ENCODE results near the gene ARAP1.
A peak's percentile ranks its signal among the peaks of the same experiment; 100 is the strongest.

ARAP1 gene

DNA sequence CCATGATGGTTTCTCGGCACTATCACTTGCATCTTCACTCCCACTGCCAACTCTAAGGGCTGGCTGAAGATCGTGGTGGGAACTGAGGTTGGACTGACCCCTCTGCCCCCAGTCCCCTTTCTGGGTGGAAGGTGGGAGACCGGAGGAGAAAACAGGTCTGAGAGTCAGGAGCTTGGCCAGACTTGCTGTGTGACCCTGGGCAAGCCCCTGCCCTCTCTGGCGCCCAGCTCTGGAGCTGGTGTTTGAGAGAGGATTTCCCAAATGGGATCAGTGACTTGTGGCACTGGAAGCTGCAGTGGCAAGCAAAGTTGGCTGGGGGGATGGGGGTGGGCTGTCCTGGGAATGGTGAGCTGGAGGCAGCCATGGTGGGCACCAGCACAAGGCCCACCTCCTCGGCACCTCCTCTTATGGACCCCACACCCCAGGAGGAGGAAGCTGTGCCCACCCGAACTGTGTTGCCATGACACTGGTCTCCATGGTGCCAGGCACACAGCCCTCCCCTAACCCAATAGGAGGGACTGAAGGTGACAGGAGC, 71.5 kb downstream of the ARAP1 start:
- no peak overlapping the region for H3K4me3 ChIP-seq (ENCODE audit: insufficient read depth in 1 of 2, low read depth in 1 of 2, low read length in 2 of 2)
- no peak overlapping the region for H4K8ac ChIP-seq (ENCODE audit: low read length)
- no peak overlapping the region for H2AK5ac ChIP-seq (ENCODE audit: low read length, severe bottlenecking)
- H3K27ac ChIP-seq (ENCODE audit: low read length, poor library complexity, severe bottlenecking) = no peak overlapping the region
- no peak overlapping the region for H3K14ac ChIP-seq (ENCODE audit: low read length in 2 of 2)
- no peak overlapping the region for H2BK5ac ChIP-seq (ENCODE audit: low read depth, low read length, poor library complexity, severe bottlenecking)
- H2AFZ ChIP-seq (ENCODE audit: low read depth, low read length) = no peak overlapping the region
- H3K4me2 ChIP-seq (ENCODE audit: low read length, poor library complexity, severe bottlenecking) = no peak overlapping the region
- no peak for DNase-seq
- peaks cover 28 to 32% of the 10 kb centered on the region in 2 experiments for H3K36me3 ChIP-seq (ENCODE audit: control insufficient read depth in 1 of 2, insufficient read depth in 2 of 2, low read depth in 1 of 2, low read length in 2 of 2)
- peaks cover 33% of the 10 kb centered on the region for H3K4me1 ChIP-seq (ENCODE audit: control insufficient read depth, insufficient read depth, low read depth, low read length)
- H3K9me3 ChIP-seq (ENCODE audit: control insufficient read depth, low read length) = no peaks in the 10 kb centered on the region
- no peak overlapping the region for H2BK12ac ChIP-seq (ENCODE audit: low read length in 2 of 2)
- H3K79me1 ChIP-seq (replicated peaks; ENCODE audit: low read length, poor library complexity, severe bottlenecking) = no peaks in the 10 kb centered on the region
- no peak overlapping the region for H3K23ac ChIP-seq (ENCODE audit: low read length in 2 of 2)
- peaks cover 48 to 50% of the 10 kb centered on the region in 2 experiments for H3K27me3 ChIP-seq (ENCODE audit: control insufficient read depth in 1 of 2, insufficient read depth in 1 of 2, low read length in 2 of 2)
- H2BK15ac ChIP-seq (ENCODE audit: low read depth, poor library complexity, severe bottlenecking) = no peak overlapping the region
- no peak overlapping the region for H2BK120ac ChIP-seq (ENCODE audit: low read depth, low read length)
- H3K4ac ChIP-seq (ENCODE audit: low read depth in 1 of 2, low read length in 2 of 2) = no peak overlapping the region
- WGBS = 84% methylated on average over 5 of the region's 6 CpGs
- H3K18ac ChIP-seq (ENCODE audit: low read depth in 1 of 2, low read length in 2 of 2) = no peak overlapping the region
- no peak overlapping the region for H3K9ac ChIP-seq (ENCODE audit: low read length)
- no peak overlapping the region for H4K91ac ChIP-seq (ENCODE audit: low read length)

DNA sequence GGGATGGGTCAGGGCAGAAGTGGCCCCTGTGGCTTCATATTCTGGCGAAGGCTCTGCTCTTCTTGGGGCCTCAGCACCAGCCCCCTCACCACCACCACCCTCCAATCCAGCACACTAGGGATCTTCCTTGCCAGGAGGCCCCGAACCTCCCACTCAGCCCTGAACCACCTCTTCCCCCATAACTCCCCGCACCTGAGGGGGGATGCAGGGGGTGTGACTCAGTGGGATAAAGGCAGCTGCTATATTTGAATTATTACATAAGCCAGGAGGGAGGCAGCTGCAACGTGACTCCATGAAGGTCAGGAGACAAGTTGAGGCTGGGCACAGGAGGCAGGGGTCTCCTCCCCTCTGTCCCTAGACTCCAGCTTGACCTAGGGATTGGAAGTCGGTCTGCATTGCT, 72.3 kb downstream of the ARAP1 start:
- Histone ChIP-seq H3K4me3 (ENCODE audit: insufficient read depth in 1 of 2, low read depth in 1 of 2, low read length in 2 of 2) (no peak overlapping the region), H2BK5ac (ENCODE audit: low read depth, low read length, poor library complexity, severe bottlenecking) (no peak overlapping the region), H3K18ac (ENCODE audit: low read depth in 1 of 2, low read length in 2 of 2) (no peak overlapping the region), H3K23ac (ENCODE audit: low read length in 2 of 2) (no peak overlapping the region), H2BK120ac (ENCODE audit: low read depth, low read length) (no peak overlapping the region), H2AK5ac (ENCODE audit: low read length, severe bottlenecking) (no peak overlapping the region), H3K27ac (ENCODE audit: low read length, poor library complexity, severe bottlenecking) (no peak overlapping the region), H2BK12ac (ENCODE audit: low read length in 2 of 2) (no peak overlapping the region), H3K4me2 (ENCODE audit: low read length, poor library complexity, severe bottlenecking) (no peak overlapping the region), H2BK15ac (ENCODE audit: low read depth, poor library complexity, severe bottlenecking) (no peak overlapping the region), H3K4ac (ENCODE audit: low read depth in 1 of 2, low read length in 2 of 2) (no peak overlapping the region), H2AFZ (ENCODE audit: low read depth, low read length) (no peak overlapping the region), H3K14ac (ENCODE audit: low read length in 2 of 2) (no peak overlapping the region), H4K91ac (ENCODE audit: low read length) (no peak overlapping the region), H3K36me3 (ENCODE audit: control insufficient read depth in 1 of 2, insufficient read depth in 2 of 2, low read depth in 1 of 2, low read length in 2 of 2) (peaks cover 22 to 23% of the 10 kb centered on the region in 2 experiments), H4K8ac (ENCODE audit: low read length) (no peak overlapping the region), H3K9me3 (ENCODE audit: control insufficient read depth, low read length) (no peaks in the 10 kb centered on the region), H3K27me3 (ENCODE audit: control insufficient read depth in 1 of 2, insufficient read depth in 1 of 2, low read length in 2 of 2) (peaks cover 56 to 58% of the 10 kb centered on the region in 2 experiments), H3K9ac (ENCODE audit: low read length) (no peak overlapping the region), H3K79me1 (replicated peaks; ENCODE audit: low read length, poor library complexity, severe bottlenecking) (no peaks in the 10 kb centered on the region), H3K4me1 (ENCODE audit: control insufficient read depth, insufficient read depth, low read depth, low read length) (peaks cover 33% of the 10 kb centered on the region)
- no peak for DNase-seq
- WGBS = 89% methylated on average over 4 of the region's 5 CpGs

DNA sequence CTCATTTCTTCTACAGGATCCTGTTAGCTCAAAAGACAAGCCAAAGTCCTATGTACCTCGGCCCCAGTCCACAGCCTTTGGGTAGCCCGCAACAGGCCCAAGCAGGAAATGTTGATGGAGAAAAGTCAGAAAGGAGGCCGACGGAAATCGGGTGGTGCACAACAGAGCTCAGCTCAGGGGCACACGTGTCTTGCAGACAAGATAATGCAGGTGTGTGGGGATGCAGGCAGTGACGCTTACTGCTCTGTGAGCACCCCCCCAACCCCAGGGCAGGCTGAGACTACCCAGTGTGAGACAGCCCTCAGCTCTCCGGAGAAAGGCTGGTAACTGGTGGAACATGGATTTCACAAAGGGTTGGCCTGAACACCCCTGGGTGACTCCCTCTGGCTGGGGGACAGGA, 73.7 kb downstream of the ARAP1 start:
- H2BK12ac ChIP-seq (ENCODE audit: low read length in 2 of 2) = no peak overlapping the region
- no peak for DNase-seq
- no peak overlapping the region for H2AFZ ChIP-seq (ENCODE audit: low read depth, low read length)
- H3K23ac ChIP-seq (ENCODE audit: low read length in 2 of 2) = no peak overlapping the region
- H3K27me3 ChIP-seq (ENCODE audit: control insufficient read depth in 1 of 2, insufficient read depth in 1 of 2, low read length in 2 of 2) = peaks cover 69 to 72% of the 10 kb centered on the region in 2 experiments
- H3K9me3 ChIP-seq (ENCODE audit: control insufficient read depth, low read length) = no peaks in the 10 kb centered on the region
- no peak overlapping the region for H3K4ac ChIP-seq (ENCODE audit: low read depth in 1 of 2, low read length in 2 of 2)
- no peak overlapping the region for H2BK120ac ChIP-seq (ENCODE audit: low read depth, low read length)
- H3K4me2 ChIP-seq (ENCODE audit: low read length, poor library complexity, severe bottlenecking) = no peak overlapping the region
- H3K79me1 ChIP-seq (replicated peaks; ENCODE audit: low read length, poor library complexity, severe bottlenecking) = no peaks in the 10 kb centered on the region
- no peak overlapping the region for H2BK15ac ChIP-seq (ENCODE audit: low read depth, poor library complexity, severe bottlenecking)
- no peak overlapping the region for H3K14ac ChIP-seq (ENCODE audit: low read length in 2 of 2)
- no peak overlapping the region for H3K18ac ChIP-seq (ENCODE audit: low read depth in 1 of 2, low read length in 2 of 2)
- H2BK5ac ChIP-seq (ENCODE audit: low read depth, low read length, poor library complexity, severe bottlenecking) = no peak overlapping the region
- H2AK5ac ChIP-seq (ENCODE audit: low read length, severe bottlenecking) = no peak overlapping the region
- WGBS = 82% methylated on average over 8 of the region's 8 CpGs
- peaks cover 10 to 11% of the 10 kb centered on the region in 2 experiments for H3K36me3 ChIP-seq (ENCODE audit: control insufficient read depth in 1 of 2, insufficient read depth in 2 of 2, low read depth in 1 of 2, low read length in 2 of 2)
- no peak overlapping the region for H4K91ac ChIP-seq (ENCODE audit: low read length)
- no peak overlapping the region for H4K8ac ChIP-seq (ENCODE audit: low read length)
- H3K4me3 ChIP-seq (ENCODE audit: insufficient read depth in 1 of 2, low read depth in 1 of 2, low read length in 2 of 2) = no peak overlapping the region
- H3K9ac ChIP-seq (ENCODE audit: low read length) = no peak overlapping the region
- peaks cover 26% of the 10 kb centered on the region for H3K4me1 ChIP-seq (ENCODE audit: control insufficient read depth, insufficient read depth, low read depth, low read length)
- H3K27ac ChIP-seq (ENCODE audit: low read length, poor library complexity, severe bottlenecking) = no peak overlapping the region

DNA sequence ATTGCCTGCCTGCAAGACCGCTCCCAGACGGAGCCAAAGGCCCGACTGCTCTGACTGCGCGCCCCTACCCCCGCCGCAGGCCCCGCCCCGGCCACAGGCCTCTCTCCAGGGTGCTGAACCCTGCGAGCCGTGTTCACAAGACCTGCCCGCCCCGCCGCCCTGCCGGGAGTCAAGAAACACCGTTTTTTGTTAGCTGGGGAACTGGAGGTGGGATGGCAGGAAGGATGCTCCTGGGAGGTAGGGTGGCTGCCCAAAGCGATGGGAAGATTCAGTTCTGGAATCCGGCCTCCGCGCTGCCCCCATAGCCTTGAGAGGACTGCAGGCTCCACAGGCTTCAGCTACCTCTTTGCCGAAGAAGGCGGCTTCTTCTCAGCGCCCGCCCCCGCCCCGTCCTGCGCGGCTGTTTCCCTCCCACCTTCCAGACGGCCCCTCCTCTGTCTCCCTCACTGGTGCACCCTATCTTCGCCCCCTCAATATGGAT, 75.3 kb downstream of the ARAP1 start:
- no peak overlapping the region for H2BK120ac ChIP-seq (ENCODE audit: low read depth, low read length)
- H3K27ac ChIP-seq (ENCODE audit: low read length, poor library complexity, severe bottlenecking) = no peak overlapping the region
- no peak overlapping the region for H3K4me3 ChIP-seq (ENCODE audit: insufficient read depth in 1 of 2, low read depth in 1 of 2, low read length in 2 of 2)
- no peaks in the 10 kb centered on the region for H3K79me1 ChIP-seq (replicated peaks; ENCODE audit: low read length, poor library complexity, severe bottlenecking)
- WGBS = 8% methylated on average over 25 of the region's 30 CpGs
- no peak overlapping the region for H3K14ac ChIP-seq (ENCODE audit: low read length in 2 of 2)
- no peak overlapping the region for H3K18ac ChIP-seq (ENCODE audit: low read depth in 1 of 2, low read length in 2 of 2)
- no peaks in the 10 kb centered on the region for H3K36me3 ChIP-seq (ENCODE audit: control insufficient read depth in 1 of 2, insufficient read depth in 2 of 2, low read depth in 1 of 2, low read length in 2 of 2)
- peak; percentile 48 for DNase-seq
- H2AK5ac ChIP-seq (ENCODE audit: low read length, severe bottlenecking) = no peak overlapping the region
- no peak overlapping the region for H3K4ac ChIP-seq (ENCODE audit: low read depth in 1 of 2, low read length in 2 of 2)
- no peak overlapping the region for H4K91ac ChIP-seq (ENCODE audit: low read length)
- H2BK12ac ChIP-seq (ENCODE audit: low read length in 2 of 2) = no peak overlapping the region
- no peak overlapping the region for H2BK5ac ChIP-seq (ENCODE audit: low read depth, low read length, poor library complexity, severe bottlenecking)
- no peak overlapping the region for H2BK15ac ChIP-seq (ENCODE audit: low read depth, poor library complexity, severe bottlenecking)
- H3K9me3 ChIP-seq (ENCODE audit: control insufficient read depth, low read length) = no peaks in the 10 kb centered on the region
- no peak overlapping the region for H3K9ac ChIP-seq (ENCODE audit: low read length)
- peaks cover 85 to 88% of the 10 kb centered on the region in 2 experiments for H3K27me3 ChIP-seq (ENCODE audit: control insufficient read depth in 1 of 2, insufficient read depth in 1 of 2, low read length in 2 of 2)
- peaks cover 24% of the 10 kb centered on the region for H3K4me1 ChIP-seq (ENCODE audit: control insufficient read depth, insufficient read depth, low read depth, low read length)
- H3K23ac ChIP-seq (ENCODE audit: low read length in 2 of 2) = no peak overlapping the region
- H4K8ac ChIP-seq (ENCODE audit: low read length) = no peak overlapping the region
- H2AFZ ChIP-seq (ENCODE audit: low read depth, low read length) = no peak overlapping the region
- no peak overlapping the region for H3K4me2 ChIP-seq (ENCODE audit: low read length, poor library complexity, severe bottlenecking)

Measured in mesenchymal stem cell (in vitro differentiated cells and primary cell).